SK-N-SH (cell line): ENCODE results near the gene TAF4. TPM values are rescaled to one million over a fixed set of nuclear protein-coding genes. Genes with fewer than 3 reads are reported as not detected.

ENCODE experiments used
- CTCF ChIA-PET: fragments of 300-600, 350-600 bp; formaldehyde crosslinking; extraction: SDS; loops from one replicate; lab custom pipeline; 2021; lab: Yijun Ruan, JAX
- POLR2A ChIA-PET: fragments of 350-600 bp; sonication (Branson Sonifier 250); formaldehyde crosslinking; extraction: SDS; loops from one replicate; lab custom pipeline; 2020; ENCODE audit warnings: antibody characterized with exemption, inconsistent platforms; lab: Yijun Ruan, JAX
- DNase-seq: peaks from one replicate; pipeline ENCODE4 v3.0.0; 2012
- H2AFZ ChIP-seq: fragments of 200-600 bp; sonication (generic); 2 replicates; pipeline ENCODE4 v1.8.1; 2016; ENCODE audit warnings: antibody characterized with exemption, mild to moderate bottlenecking, low read depth
- H3F3A ChIP-seq: fragments of 200-600 bp; sonication (generic); replicated peaks from 2 replicates; pipeline ENCODE3; 2016; ENCODE audit warnings: antibody characterized with exemption, mild to moderate bottlenecking; ENCODE audit not compliant: insufficient read depth
- H3K27ac ChIP-seq, 2 experiments: fragments of 200-500 bp in 1 of 2; fragments of 200-600 bp in 1 of 2; sonication (Bioruptor generic) in 1 of 2; sonication (generic), shearing (Covaris generic) in 1 of 2; 2 replicates each; pipeline versions ENCODE4 v1.5.1 to v1.6.1; 2014 to 2016; ENCODE audit warnings: low read depth in 2 of 2, inconsistent platforms in 1 of 2, low read length in 1 of 2, mild to moderate bottlenecking in 1 of 2, mixed read lengths in 1 of 2
- H3K27me3 ChIP-seq: fragments of 200-600 bp; sonication (generic), shearing (Covaris generic); 2 replicates; pipeline ENCODE4 v1.6.1; 2016; ENCODE audit warnings: mixed run types; ENCODE audit not compliant: insufficient read depth
- H3K36me3 ChIP-seq, 2 experiments: fragments of 200-500 bp in 1 of 2; fragments of 200-600 bp in 1 of 2; sonication (Bioruptor generic) in 1 of 2; sonication (generic) in 1 of 2; replicated peaks in 1 of 2; 2 replicates each; pipeline versions ENCODE3 to v1.5.1; 2014 to 2016; ENCODE audit warnings: low read length in 1 of 2, mild to moderate bottlenecking in 1 of 2; ENCODE audit not compliant: insufficient read depth in 2 of 2, control insufficient read depth in 1 of 2
- H3K4me1 ChIP-seq, 2 experiments: fragments of 200-500 bp in 1 of 2; fragments of 200-600 bp in 1 of 2; sonication (Bioruptor generic) in 1 of 2; sonication (generic), shearing (Covaris generic) in 1 of 2; 2 replicates each; pipeline versions ENCODE4 v1.5.1 to v1.6.1; 2014 to 2016; ENCODE audit warnings: low read depth in 1 of 2, low read length in 1 of 2, mixed run types in 1 of 2; ENCODE audit not compliant: insufficient read depth in 2 of 2, control insufficient read depth in 1 of 2
- H3K4me2 ChIP-seq: fragments of 200-600 bp; sonication (generic), shearing (Covaris generic); 2 replicates; pipeline ENCODE4 v1.6.1; 2017; ENCODE audit warnings: mixed run types
- H3K4me3 ChIP-seq, 2 experiments: fragments of 200-500 bp in 1 of 2; fragments of 200-600 bp in 1 of 2; sonication (Bioruptor generic) in 1 of 2; sonication (generic), shearing (Covaris generic) in 1 of 2; 2 replicates each; pipeline versions ENCODE4 v1.5.1 to v1.8.1; 2014 to 2016; ENCODE audit warnings: low read depth in 2 of 2, inconsistent platforms in 1 of 2, low read length in 1 of 2, mild to moderate bottlenecking in 1 of 2, mixed read lengths in 1 of 2, moderate library complexity in 1 of 2
- H3K79me2 ChIP-seq: fragments of 200-600 bp; sonication (generic); 2 replicates; pipeline ENCODE4 v1.8.1; 2017; ENCODE audit warnings: mild to moderate bottlenecking; ENCODE audit not compliant: insufficient read depth
- H3K9ac ChIP-seq: fragments of 200-600 bp; sonication (generic); 2 replicates; pipeline ENCODE4 v1.6.1; 2017; ENCODE audit warnings: mixed run types
- H3K9me2 ChIP-seq: fragments of 200-600 bp; sonication (generic); 2 replicates; pipeline ENCODE4 v1.6.1; 2017; ENCODE audit warnings: mixed run types
- H3K9me3 ChIP-seq: fragments of 200-600 bp; sonication (generic); 2 replicates; pipeline ENCODE4 v1.6.1; 2017; ENCODE audit warnings: mixed run types, mild to moderate bottlenecking, moderate library complexity
- H4K20me1 ChIP-seq: fragments of 200-600 bp; sonication (generic); 2 replicates; pipeline ENCODE4 v1.6.1; 2017; ENCODE audit warnings: mild to moderate bottlenecking, mixed run types; ENCODE audit not compliant: insufficient read depth
- ELF1 ChIP-seq: IDR thresholded peaks from 2 replicates; pipeline ENCODE4 v1.4.0; 2012
- EP300 ChIP-seq, 2 experiments: IDR thresholded peaks; 2 replicates each; pipeline versions ENCODE4 v1.4.0 to v1.6.1; 2012; ENCODE audit warnings: borderline replicate concordance in 1 of 2, low read depth in 1 of 2, low read length in 1 of 2
- FOXJ3 ChIP-seq: sonication (generic); formaldehyde crosslinking; IDR thresholded peaks from 2 replicates; pipeline ENCODE4 v1.5.1; 2020; ENCODE audit warnings: mild to moderate bottlenecking, missing genetic modification reagents
- FOXM1 ChIP-seq: IDR thresholded peaks from 2 replicates; pipeline ENCODE4 v1.4.0; 2012; ENCODE audit warnings: low read depth, mild to moderate bottlenecking
- GABPA ChIP-seq: IDR thresholded peaks from 2 replicates; pipeline ENCODE4 v1.4.0; 2012; ENCODE audit warnings: low read depth, mild to moderate bottlenecking
- GATA2 ChIP-seq: sonication (generic); formaldehyde crosslinking; IDR thresholded peaks from 2 replicates; pipeline ENCODE4 v1.5.0; 2020; ENCODE audit warnings: mild to moderate bottlenecking, missing genetic modification reagents
- JUND ChIP-seq: IDR thresholded peaks from 2 replicates; pipeline ENCODE4 v1.4.0; 2012
- MEF2A ChIP-seq: IDR thresholded peaks from 2 replicates; pipeline ENCODE4 v1.4.0; 2012; ENCODE audit warnings: low read depth, borderline replicate concordance
- NRF1 ChIP-seq: IDR thresholded peaks from 2 replicates; pipeline ENCODE4 v1.6.1; 2012; ENCODE audit warnings: low read depth, mild to moderate bottlenecking, low read length
- RAD21 ChIP-seq: IDR thresholded peaks from 2 replicates; pipeline ENCODE4 v1.6.1; 2012; ENCODE audit warnings: mild to moderate bottlenecking, low read length
- RXRA ChIP-seq: IDR thresholded peaks from 2 replicates; pipeline ENCODE4 v1.4.0; 2012; ENCODE audit warnings: low read depth, mild to moderate bottlenecking, borderline replicate concordance
- SIN3A ChIP-seq: IDR thresholded peaks from 2 replicates; pipeline ENCODE4 v1.6.1; 2012; ENCODE audit warnings: low read depth, mild to moderate bottlenecking, low read length, moderate library complexity, borderline replicate concordance
- SMC3 ChIP-seq: IDR thresholded peaks from 2 replicates; pipeline ENCODE4 v1.6.1; 2012; ENCODE audit warnings: low read depth, low read length, improper control_type of control experiment
- TCF12 ChIP-seq: IDR thresholded peaks from 2 replicates; pipeline ENCODE4 v1.4.0; 2012
- USF1 ChIP-seq: IDR thresholded peaks from 2 replicates; pipeline ENCODE4 v1.4.0; 2012; ENCODE audit warnings: low read depth, borderline replicate concordance
- USF2 ChIP-seq: fragments of 150-350 bp; IDR thresholded peaks from 2 replicates; pipeline ENCODE4 v1.6.1; 2017; ENCODE audit warnings: antibody characterized with exemption, low read length, low read depth, borderline replicate concordance
- WGBS: methylation state at CpG from one replicate; pipeline ENCODE4 v1.1.6; 2017; ENCODE audit warnings: low lambda C conversion rate; 5-methylcytosine and 5-hydroxymethylcytosine counted together
- polyA plus RNA-seq, 3 experiments: library from polyadenylated mRNA; depleted of rRNA; stranded (reverse); fragments of >200 nt; gene quantifications; 2 replicates each; pipeline ENCODE4 v1.2.3, GENCODE V29; 2012
- TF ChIP-seq, protein P1 (sequence below): fragments of 150-350 bp; IDR thresholded peaks from 2 replicates; pipeline ENCODE4 v1.6.1; 2016; ENCODE audit warnings: mild to moderate bottlenecking, low read depth, low read length
- TF ChIP-seq, protein P2 (sequence below): IDR thresholded peaks from 2 replicates; pipeline ENCODE4 v1.6.1; 2012; ENCODE audit warnings: mild to moderate bottlenecking, low read depth, low read length, moderate library complexity

TAF4 gene
- polyA plus RNA-seq, 1 of the 3 experiments (the other 2 are of a cell fraction) = 4.8 TPM

GRCh38 chr20:61976644-61977418, 88.8 kb downstream of the TAF4 start:
- POLR2A ChIA-PET = no interaction called here
- WGBS = 97% methylated on average over 20 of the region's 45 CpGs
- H3K27me3 ChIP-seq = no peaks in the 10 kb centered on the region
- CTCF ChIA-PET = interaction anchor here (1.4 kb wide), 1 partner anchor 33 kb away, joined by 4 read pairs; no protein-coding TSS in a partner anchor
- no peaks in the 10 kb centered on the region for H3K9me2 ChIP-seq
- no peak overlapping the region for H3K4me2 ChIP-seq
- no peaks in the 10 kb centered on the region for H3K79me2 ChIP-seq
- no peak overlapping the region for H3K9ac ChIP-seq
- TF ChIP-seq EP300 (IDR thresholded peaks at IDR 0.05; ENCODE audit: borderline replicate concordance in 1 of 2, low read depth in 1 of 2, low read length in 1 of 2) (no peak), USF2 (no peak), FOXM1 (no peak), FOXJ3 (no peak), ELF1 (no peak)
- TF ChIP-seq, all 33 proteins: peak for 0
- H4K20me1 ChIP-seq = no peaks in the 10 kb centered on the region
- no peaks in the 10 kb centered on the region for H3F3A ChIP-seq
- H3K36me3 ChIP-seq = peaks cover 10 to 37% of the 10 kb centered on the region in 2 experiments
- no peaks in the 10 kb centered on the region for H3K9me3 ChIP-seq
- no peak overlapping the region for H3K27ac ChIP-seq
- no peak for DNase-seq
- H3K4me1 ChIP-seq = no peaks in the 10 kb centered on the region; a peak in 1 of 4 replicates
- H3K4me3 ChIP-seq = no peak overlapping the region
- no peak overlapping the region for H2AFZ ChIP-seq

DNA sequence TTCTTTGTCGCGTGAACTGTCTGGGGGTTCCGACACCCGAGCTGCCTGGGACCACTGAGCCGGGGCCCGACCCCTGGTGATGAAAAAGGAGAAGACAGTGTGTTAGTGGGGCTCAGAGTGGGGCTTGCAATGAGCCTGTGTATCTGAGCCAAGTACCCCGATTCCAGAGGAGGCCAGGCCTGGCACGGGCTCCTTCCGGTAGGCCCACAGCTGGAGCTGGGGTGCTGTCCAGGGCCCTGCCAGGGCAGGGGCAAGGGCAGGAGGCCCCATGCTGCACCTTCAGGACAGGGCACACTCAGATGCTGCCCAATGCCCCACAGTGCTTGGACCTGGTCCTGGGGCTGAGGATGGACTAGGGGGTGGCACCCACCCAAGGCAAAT, 89.4 kb downstream of the TAF4 start:
- no peaks in the 10 kb centered on the region for H3K79me2 ChIP-seq
- H3K9me2 ChIP-seq = no peaks in the 10 kb centered on the region
- no peak overlapping the region for H3K4me3 ChIP-seq
- TF ChIP-seq JUND (no peak), GABPA (no peak), TCF12 (no peak), NRF1 (no peak), RAD21 (no peak), MEF2A (no peak), FOXM1 (no peak), RXRA (no peak), SIN3A (no peak), USF1 (no peak), SMC3 (no peak), EP300 (IDR thresholded peaks at IDR 0.05; ENCODE audit: borderline replicate concordance in 1 of 2, low read depth in 1 of 2, low read length in 1 of 2) (no peak), GATA2 (no peak)
- TF ChIP-seq, protein P1, sequence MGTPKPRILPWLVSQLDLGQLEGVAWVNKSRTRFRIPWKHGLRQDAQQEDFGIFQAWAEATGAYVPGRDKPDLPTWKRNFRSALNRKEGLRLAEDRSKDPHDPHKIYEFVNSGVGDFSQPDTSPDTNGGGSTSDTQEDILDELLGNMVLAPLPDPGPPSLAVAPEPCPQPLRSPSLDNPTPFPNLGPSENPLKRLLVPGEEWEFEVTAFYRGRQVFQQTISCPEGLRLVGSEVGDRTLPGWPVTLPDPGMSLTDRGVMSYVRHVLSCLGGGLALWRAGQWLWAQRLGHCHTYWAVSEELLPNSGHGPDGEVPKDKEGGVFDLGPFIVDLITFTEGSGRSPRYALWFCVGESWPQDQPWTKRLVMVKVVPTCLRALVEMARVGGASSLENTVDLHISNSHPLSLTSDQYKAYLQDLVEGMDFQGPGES = no peak
- TF ChIP-seq, protein P2, sequence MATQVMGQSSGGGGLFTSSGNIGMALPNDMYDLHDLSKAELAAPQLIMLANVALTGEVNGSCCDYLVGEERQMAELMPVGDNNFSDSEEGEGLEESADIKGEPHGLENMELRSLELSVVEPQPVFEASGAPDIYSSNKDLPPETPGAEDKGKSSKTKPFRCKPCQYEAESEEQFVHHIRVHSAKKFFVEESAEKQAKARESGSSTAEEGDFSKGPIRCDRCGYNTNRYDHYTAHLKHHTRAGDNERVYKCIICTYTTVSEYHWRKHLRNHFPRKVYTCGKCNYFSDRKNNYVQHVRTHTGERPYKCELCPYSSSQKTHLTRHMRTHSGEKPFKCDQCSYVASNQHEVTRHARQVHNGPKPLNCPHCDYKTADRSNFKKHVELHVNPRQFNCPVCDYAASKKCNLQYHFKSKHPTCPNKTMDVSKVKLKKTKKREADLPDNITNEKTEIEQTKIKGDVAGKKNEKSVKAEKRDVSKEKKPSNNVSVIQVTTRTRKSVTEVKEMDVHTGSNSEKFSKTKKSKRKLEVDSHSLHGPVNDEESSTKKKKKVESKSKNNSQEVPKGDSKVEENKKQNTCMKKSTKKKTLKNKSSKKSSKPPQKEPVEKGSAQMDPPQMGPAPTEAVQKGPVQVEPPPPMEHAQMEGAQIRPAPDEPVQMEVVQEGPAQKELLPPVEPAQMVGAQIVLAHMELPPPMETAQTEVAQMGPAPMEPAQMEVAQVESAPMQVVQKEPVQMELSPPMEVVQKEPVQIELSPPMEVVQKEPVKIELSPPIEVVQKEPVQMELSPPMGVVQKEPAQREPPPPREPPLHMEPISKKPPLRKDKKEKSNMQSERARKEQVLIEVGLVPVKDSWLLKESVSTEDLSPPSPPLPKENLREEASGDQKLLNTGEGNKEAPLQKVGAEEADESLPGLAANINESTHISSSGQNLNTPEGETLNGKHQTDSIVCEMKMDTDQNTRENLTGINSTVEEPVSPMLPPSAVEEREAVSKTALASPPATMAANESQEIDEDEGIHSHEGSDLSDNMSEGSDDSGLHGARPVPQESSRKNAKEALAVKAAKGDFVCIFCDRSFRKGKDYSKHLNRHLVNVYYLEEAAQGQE = no peak
- TF ChIP-seq, all 33 proteins: peak for 0
- Histone ChIP-seq H3K4me2 (no peak overlapping the region), H3F3A (no peaks in the 10 kb centered on the region), H3K9ac (no peak overlapping the region), H4K20me1 (no peaks in the 10 kb centered on the region), H3K36me3 (peaks cover 10 to 37% of the 10 kb centered on the region in 2 experiments), H3K27ac (no peak overlapping the region), H3K27me3 (no peaks in the 10 kb centered on the region), H3K4me1 (no peaks in the 10 kb centered on the region; a peak in 1 of 4 replicates), H3K9me3 (no peaks in the 10 kb centered on the region), H2AFZ (no peak overlapping the region)
- CTCF ChIA-PET = interaction anchor here (1.4 kb wide), 1 partner anchor 34 kb away, joined by 4 read pairs; no protein-coding TSS in a partner anchor
- POLR2A ChIA-PET = no interaction called here
- DNase-seq = no peak
- 98% methylated on average over 5 of the region's 9 CpGs for WGBS
